ENCODE measurements around the gene CHMP2B. TPM values are rescaled to one million over a fixed set of nuclear protein-coding genes. Genes with fewer than 3 reads are reported as not detected.

Gene CHMP2B
- total RNA-seq, 4 donors from 2014 or later = 30.7 to 46.9 (median 33.6) TPM

GRCh38 chr3:87229113-87229512 is 2.0 kb downstream of the CHMP2B start:
- H3K36me3 ChIP-seq = no peaks in the 10 kb centered on the region
- DNase-seq (no peak), ATAC-seq (no peak)
- peaks cover 30 to 40% of the 10 kb centered on the region in 2 donors for H3K4me1 ChIP-seq
- no peak overlapping the region for H3K4me3 ChIP-seq
- intact Hi-C loops (cut with DNase I; ENCODE audit: low total_unique reads) = loop anchor here (5.0 to 10.0 kb wide), 2 partner anchors 828 to 916 kb away; partner anchors contain the start of genes C3orf38, CGGBP1 and ZNF654
- H3K27ac ChIP-seq = no peak overlapping the region
- H3K9me3 ChIP-seq = no peaks in the 10 kb centered on the region
- H3K27me3 ChIP-seq = no peaks in the 10 kb centered on the region
- TF ChIP-seq POLR2A (IDR thresholded peaks at IDR 0.05) (no peak), CTCF (IDR thresholded peaks at IDR 0.05 in 4 of 5, conservative IDR thresholded peaks at IDR 0.05 in 1 of 5) (no peak)
- in situ Hi-C loops (cut with MboI; ENCODE audit: low sequenced_read_pairs in 4 of 4) = no loop called here

GRCh38 chr3:87233805-87234204 is 6.7 kb downstream of the CHMP2B start:
- Histone ChIP-seq H3K27ac (no peak overlapping the region), H3K27me3 (no peaks in the 10 kb centered on the region), H3K4me3 (no peak overlapping the region), H3K36me3 (no peaks in the 10 kb centered on the region), H3K9me3 (no peaks in the 10 kb centered on the region), H3K4me1 (peaks cover 15 to 23% of the 10 kb centered on the region in 2 donors)
- in situ Hi-C loops (cut with MboI; ENCODE audit: low sequenced_read_pairs in 4 of 4) = no loop called here
- intact Hi-C loops (cut with DNase I; ENCODE audit: low total_unique reads) = no loop called here
- TF ChIP-seq CTCF (IDR thresholded peaks at IDR 0.05 in 4 of 5, conservative IDR thresholded peaks at IDR 0.05 in 1 of 5) (no peak), POLR2A (IDR thresholded peaks at IDR 0.05) (no peak)
- no peak for DNase-seq
- ATAC-seq = no peak

- no peak overlapping the region for H3K27ac ChIP-seq
- no peaks in the 10 kb centered on the region for H3K27me3 ChIP-seq
- TF ChIP-seq POLR2A (IDR thresholded peaks at IDR 0.05) (no peak), CTCF (IDR thresholded peaks at IDR 0.05 in 4 of 5, conservative IDR thresholded peaks at IDR 0.05 in 1 of 5) (no peak)
- DNase-seq = no peak
- no peaks in the 10 kb centered on the region for H3K9me3 ChIP-seq
- intact Hi-C loops (cut with DNase I; ENCODE audit: low total_unique reads) = no loop called here
- no peak overlapping the region for H3K4me3 ChIP-seq
- no peaks in the 10 kb centered on the region for H3K36me3 ChIP-seq
- peaks cover 0 to 8% of the 10 kb centered on the region in 2 donors for H3K4me1 ChIP-seq
- no peak for ATAC-seq
- in situ Hi-C loops (cut with MboI; ENCODE audit: low sequenced_read_pairs in 4 of 4) = no loop called here
Observed at GRCh38 chr3:87236093-87236492, 9.0 kb downstream of the CHMP2B start.

GRCh38 chr3:87246662-87247429 is 19.7 kb downstream of the CHMP2B start:
- Histone ChIP-seq H3K4me1 (no peaks in the 10 kb centered on the region), H3K4me3 (no peak overlapping the region), H3K9me3 (no peaks in the 10 kb centered on the region), H3K27me3 (no peaks in the 10 kb centered on the region), H3K36me3 (peaks cover 0 to 23% of the 10 kb centered on the region in 2 donors), H3K27ac (no peak overlapping the region)
- no peak for DNase-seq
- intact Hi-C loops (cut with DNase I; ENCODE audit: low total_unique reads) (no loop called here), in situ Hi-C loops (cut with MboI; ENCODE audit: low sequenced_read_pairs in 4 of 4) (no loop called here)
- TF ChIP-seq CTCF (IDR thresholded peaks at IDR 0.05 in 4 of 5, conservative IDR thresholded peaks at IDR 0.05 in 1 of 5) (no peak), POLR2A (IDR thresholded peaks at IDR 0.05) (no peak)
- ATAC-seq = no peak
